ENCODE data around the gene IL21R.
"Not testable (repeated sequence)": the region's sequence is repeated elsewhere in the genome, so short reads cannot be mapped to it uniquely, and the experiment has no call there.

Gene IL21R

DNA sequence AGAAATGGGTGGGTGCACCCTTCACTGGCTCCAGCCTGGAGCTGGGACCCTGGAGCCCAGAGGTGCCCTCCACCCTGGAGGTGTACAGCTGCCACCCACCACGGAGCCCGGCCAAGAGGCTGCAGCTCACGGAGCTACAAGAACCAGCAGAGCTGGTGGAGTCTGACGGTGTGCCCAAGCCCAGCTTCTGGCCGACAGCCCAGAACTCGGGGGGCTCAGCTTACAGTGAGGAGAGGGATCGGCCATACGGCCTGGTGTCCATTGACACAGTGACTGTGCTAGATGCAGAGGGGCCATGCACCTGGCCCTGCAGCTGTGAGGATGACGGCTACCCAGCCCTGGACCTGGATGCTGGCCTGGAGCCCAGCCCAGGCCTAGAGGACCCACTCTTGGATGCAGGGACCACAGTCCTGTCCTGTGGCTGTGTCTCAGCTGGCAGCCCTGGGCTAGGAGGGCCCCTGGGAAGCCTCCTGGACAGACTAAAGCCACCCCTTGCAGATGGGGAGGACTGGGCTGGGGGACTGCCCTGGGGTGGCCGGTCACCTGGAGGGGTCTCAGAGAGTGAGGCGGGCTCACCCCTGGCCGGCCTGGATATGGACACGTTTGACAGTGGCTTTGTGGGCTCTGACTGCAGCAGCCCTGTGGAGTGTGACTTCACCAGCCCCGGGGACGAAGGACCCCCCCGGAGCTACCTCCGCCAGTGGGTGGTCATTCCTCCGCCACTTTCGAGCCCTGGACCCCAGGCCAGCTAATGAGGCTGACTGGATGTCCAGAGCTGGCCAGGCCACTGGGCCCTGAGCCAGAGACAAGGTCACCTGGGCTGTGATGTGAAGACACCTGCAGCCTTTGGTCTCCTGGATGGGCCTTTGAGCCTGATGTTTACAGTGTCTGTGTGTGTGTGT is 46.8 kb downstream of the IL21R start:
- DNase-seq, result no peak

DNA sequence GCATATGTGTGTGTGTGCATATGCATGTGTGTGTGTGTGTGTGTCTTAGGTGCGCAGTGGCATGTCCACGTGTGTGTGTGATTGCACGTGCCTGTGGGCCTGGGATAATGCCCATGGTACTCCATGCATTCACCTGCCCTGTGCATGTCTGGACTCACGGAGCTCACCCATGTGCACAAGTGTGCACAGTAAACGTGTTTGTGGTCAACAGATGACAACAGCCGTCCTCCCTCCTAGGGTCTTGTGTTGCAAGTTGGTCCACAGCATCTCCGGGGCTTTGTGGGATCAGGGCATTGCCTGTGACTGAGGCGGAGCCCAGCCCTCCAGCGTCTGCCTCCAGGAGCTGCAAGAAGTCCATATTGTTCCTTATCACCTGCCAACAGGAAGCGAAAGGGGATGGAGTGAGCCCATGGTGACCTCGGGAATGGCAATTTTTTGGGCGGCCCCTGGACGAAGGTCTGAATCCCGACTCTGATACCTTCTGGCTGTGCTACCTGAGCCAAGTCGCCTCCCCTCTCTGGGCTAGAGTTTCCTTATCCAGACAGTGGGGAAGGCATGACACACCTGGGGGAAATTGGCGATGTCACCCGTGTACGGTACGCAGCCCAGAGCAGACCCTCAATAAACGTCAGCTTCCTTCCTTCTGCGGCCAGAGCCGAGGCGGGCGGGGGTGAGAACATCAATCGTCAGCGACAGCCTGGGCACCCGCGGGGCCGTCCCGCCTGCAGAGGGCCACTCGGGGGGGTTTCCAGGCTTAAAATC is 47.6 kb downstream of the IL21R start:
- peak; percentile 73 for DNase-seq

- no peak for DNase-seq
Measured at GRCh38 chr16:27450196-27450549, 48.2 kb downstream of the IL21R start.

DNA sequence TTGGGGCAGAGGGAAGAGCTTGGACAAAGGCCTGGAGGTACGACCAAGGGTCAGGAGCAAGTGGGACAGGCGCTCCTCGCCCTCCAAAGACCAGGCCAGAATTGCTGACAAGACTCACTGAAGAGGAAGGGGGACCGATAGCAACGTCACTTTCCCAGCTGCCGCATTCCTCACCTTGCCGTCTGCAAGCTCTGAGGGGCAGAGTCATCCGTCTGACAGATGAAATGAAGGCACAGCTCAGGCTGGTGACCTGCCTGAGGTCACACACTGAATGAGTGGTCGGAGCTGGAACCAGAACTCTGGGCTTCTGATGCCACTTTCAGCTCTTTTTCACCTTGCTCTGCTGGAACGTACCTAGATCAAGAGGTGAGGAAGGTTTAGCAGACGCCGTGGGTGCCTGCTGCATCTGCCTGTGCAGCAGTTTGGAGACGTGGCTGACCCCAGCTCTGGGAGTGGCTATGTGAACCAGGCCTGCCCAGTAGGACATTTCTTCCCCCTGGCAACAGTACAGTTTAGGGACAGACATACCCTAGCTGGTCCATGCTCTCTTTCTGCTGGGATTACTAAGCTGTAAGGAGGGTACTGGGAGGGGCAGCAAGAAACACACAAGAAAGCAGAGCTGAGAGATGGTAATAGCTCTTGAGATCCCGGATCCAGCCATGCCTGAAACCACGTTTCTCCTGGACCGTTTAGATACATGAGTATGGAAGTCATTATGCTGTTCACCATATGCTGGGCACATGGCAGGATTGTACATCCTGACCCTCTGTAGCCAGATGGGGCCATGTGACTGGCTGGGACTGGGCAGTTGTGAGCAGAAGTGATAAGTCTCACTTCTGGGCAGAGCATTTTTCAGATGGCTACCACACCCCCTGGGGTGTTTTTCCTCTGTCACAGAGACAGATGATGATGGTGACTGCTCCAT is 50.9 kb downstream of the IL21R start:
- no peak for DNase-seq

- DNase-seq, result no peak
Measured at GRCh38 chr16:27453494-27453825, 51.5 kb downstream of the IL21R start.

GRCh38 chr16:27455700-27456099 is 53.7 kb downstream of the IL21R start:
- no peak for DNase-seq

GRCh38 chr16:27457605-27457900 is 55.6 kb downstream of the IL21R start:
- not testable (repeated sequence) for DNase-seq

- DNase-seq, result no peak
Measured at GRCh38 chr16:27458258-27458657, 56.3 kb downstream of the IL21R start.

DNA sequence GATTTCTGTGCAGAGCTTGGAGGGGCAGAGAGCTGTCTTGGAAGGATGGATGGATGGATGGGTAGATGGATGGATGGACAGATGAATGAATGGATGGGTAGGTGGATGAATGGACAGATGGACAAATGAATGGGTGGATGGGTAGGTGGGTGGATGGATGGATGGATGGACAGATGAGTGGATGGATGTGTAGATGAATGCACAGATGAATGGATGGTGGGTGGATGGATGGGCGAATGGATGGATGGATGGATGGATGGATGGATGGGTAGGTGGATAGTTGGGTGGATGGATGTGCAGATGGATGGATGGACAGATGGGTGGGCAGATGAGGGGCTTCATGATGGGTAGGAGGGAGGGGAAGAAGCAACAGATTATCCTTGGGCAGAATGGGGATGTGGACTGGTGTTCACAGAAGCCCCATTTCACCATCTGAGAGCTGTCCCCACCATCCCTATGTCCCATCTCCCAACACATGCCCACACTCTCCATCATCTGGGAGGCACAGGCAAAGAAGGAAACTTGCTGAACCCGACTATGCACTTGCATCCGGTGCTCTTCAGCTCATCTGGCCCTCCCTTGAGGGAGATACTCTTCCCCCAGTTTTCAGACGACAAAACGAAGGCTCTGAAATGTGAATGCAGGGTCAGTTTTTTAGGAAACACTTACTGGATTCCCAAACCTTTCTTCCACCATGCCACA is 57.2 kb downstream of the IL21R start:
- no peak for DNase-seq

- DNase-seq, result no peak
Measured at GRCh38 chr16:27460213-27460612, 58.2 kb downstream of the IL21R start.

DNA sequence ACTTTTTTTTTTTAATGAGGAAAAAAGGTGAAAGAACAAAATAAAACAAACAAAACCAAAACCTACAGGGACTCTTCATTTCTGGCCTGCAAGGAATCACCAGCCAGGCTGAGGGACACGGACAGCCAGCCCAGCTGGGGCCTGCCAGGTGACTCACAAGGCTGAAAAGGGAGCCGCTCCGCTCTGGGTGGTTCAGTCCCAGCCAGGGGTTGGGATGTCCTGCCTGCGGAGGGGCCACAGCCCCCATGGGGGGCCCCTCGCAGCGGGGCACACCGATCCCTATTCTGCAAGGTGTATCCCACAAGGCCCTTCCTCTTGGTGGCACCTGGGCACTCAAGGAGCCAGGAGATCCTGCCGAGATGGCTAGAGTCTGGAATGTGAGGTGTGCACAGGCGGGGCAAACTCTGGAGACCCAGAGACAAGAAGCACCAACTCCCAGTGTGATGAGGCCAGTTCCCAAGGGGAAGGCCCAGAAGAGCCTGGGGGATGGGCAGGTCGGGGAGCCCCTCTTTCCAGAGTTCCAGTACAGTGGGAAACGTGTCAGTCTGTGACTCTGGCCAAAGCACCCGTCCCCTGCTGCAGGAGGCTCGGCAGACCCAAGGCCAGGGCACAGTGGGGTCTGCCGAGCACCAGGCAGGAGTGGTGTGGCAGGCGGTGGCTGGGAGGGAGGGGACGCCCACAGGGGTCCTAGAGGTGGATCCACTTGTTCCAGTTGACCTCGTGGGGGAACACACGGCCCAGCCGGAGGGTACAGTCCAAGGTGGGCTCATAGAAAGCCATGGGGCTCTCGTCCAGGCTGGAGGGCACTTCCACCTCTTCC is 58.9 kb downstream of the IL21R start:
- DNase-seq, result no peak

DNA sequence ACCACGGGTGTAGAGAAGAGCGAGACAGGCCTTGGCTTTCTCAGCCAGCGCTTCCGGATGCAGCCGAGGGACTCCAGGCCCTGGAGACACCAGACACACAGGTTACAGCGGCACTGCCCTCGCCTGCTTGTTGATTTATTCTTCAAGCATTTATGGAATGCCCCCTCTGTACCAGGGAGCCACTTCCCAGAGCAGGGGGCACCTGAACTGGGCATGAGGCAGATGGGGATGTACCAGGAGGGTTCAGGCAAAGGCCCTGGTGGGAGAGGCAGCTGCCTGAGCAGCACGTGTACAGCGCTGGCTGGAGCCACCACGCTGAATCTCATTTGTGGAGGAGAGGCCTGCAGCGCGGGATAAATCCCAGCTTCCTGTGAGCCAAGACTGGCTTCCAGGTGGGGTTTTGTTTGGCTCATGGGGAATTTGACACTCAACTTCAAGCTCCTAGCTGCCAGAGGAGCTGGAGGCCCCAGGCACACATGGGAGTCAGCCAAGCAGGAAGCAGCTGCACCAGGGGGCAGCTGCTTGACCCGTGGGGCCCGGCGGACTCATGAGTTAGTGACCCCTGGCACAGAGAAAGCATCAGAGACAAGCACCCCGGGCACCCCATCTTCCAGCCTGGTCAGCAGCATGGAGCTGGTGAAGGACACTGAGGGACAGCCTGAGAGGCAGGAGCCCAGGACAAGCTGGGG is 59.7 kb downstream of the IL21R start:
- no peak for DNase-seq

- no peak for DNase-seq
Measured at GRCh38 chr16:27462200-27462845, 60.3 kb downstream of the IL21R start.

DNA sequence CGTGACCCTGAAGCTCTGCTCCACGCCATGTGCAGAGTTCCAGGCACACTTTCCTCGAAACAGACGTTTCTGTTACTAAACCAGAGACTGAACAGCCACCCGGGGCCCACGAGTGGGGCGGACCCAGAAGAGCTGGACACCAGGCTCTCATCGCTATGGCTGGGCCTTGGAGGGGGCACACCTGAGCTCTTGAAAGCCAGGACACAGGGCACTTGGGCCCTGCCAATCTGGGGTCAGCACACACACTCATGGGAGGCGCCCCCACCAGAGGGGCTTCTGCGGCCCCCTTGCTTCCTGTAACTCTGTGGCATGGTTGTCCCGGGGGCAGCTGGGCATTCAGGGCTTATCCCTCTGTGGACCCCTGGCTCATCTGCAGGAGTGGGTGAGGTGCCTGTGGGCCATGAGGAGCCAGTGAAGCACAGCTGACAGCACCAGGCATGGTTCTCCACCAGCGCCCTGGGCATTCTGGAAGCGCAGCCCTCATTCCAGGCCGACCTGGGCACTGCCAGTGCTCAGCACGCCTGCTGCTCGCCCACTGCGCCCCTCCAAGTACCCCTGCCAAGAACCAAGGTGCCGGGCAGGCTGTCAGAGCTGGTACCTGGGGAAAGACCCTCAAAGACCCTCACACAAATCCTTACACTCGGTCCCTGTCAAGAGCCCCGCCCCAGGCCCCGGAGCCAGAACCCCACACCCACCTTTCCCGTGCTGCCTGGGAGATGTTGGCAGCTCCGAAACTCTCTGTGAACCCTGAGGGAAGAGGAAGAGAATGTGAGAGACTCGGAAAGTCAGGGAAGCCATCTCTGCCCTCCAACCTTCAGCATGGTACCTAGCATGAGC is 61.1 kb downstream of the IL21R start:
- DNase-seq, result no peak

DNA sequence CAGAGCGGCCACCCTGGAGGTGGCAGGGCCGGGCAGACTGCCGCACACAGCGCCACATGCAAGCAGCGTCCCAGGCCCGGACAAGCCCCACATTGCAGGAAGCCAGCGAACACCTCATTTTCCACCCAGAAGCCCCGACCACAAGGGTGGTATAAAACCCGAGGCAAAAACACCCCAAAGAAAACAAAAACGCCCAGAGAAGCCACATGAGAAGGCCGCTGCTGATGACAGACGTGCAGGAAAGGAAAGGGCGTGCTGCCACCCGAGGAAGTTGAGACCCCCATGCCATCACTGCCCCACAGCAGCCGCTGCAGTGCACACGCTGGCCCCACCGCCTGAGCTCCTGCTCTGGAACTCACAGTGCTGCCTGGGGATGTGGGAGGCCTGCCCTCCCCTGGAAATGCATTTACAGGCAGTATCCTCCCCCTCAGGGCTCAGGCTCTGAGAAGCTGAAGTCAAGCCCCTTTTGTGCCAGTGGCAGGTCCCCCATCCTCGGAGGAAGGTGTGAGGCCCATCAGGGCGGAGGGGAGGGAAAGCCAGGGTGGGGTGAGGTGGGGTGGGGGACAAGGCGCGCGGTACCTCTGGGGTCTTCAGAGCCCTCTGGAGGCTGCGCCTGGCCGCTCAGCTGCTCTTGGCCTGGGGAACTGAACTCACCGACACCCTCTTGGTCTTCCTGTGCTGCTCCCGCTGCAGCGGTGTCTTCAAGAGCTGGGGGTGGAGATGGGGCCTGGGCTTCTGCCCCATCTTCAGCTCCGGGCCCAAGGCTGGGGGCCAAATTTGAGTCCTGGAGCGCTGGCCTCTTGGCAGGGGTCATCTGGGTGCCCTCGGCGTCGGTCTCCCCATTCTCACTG is 62.0 kb downstream of the IL21R start:
- DNase-seq, result peak; percentile 46

GRCh38 chr16:27464626-27465482 is 62.9 kb downstream of the IL21R start:
- no peak for DNase-seq

DNA sequence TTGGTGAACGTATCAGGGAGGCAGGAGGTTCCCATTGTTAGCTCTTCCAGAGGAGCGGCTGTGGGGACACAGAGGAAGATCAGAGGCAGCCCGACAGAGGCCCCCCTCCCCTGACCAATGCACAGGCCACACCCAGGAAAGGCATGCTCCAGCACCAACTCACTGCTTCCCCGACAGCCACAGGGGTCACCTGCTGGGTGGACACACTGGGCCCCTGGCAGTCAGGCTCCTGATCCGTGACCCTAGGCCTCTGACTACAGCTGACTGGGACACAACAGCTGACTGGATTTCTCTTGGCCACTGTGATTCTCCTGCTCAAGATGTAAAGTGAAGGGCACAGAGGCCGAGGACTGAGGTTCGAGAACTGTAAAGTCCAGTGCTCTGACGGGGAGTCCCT is 63.5 kb downstream of the IL21R start:
- no peak for DNase-seq

Measured in activated naive CD4-positive, alpha-beta T cell treated with Interleukin-2 at 50 U/mL for 16 hours (primary cell).